ENCODE data around the gene SEC16A. TPM values are rescaled to one million over a fixed set of nuclear protein-coding genes. Genes with fewer than 3 reads are reported as not detected.
"Not testable (repeated sequence)": the region's sequence is repeated elsewhere in the genome, so short reads cannot be mapped to it uniquely, and the experiment has no call there.

The SEC16A gene
- polyA plus RNA-seq, 3 donors = 63.2 to 66.9 (median 63.5) TPM

DNA sequence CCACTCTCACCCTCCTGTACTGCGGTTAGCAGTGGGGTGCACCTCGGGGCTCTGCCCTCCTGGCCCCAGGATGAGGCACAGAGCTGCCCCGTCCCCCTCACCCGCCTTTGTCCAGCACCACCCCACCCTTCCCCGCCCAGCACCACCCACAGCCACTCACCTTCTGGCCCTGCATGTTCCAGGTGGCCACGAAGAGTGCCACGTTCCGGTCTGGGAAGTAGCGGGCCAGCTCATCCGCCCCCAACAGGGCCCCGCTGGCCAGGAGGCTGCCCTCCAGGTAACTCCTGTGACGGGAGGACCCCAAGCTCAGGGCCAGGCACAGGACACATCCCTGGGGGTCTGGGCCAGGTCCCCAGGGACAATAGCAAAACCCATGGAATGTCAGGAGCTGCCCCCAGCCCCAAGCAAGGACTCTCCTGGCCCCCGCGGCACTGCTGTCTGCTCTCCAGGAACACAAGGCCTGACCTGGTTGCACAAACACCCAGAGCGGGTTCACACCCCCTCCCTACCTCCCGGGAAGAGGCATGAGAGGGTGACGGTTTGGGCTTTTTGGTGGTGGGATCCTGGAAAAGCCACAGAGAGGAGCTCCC, 48.2 kb downstream of the SEC16A start:
- DNase-seq (ENCODE audit: extremely low read depth in 1 of 11, low read depth in 9 of 11, low spot score in 4 of 11) = no peak

DNA sequence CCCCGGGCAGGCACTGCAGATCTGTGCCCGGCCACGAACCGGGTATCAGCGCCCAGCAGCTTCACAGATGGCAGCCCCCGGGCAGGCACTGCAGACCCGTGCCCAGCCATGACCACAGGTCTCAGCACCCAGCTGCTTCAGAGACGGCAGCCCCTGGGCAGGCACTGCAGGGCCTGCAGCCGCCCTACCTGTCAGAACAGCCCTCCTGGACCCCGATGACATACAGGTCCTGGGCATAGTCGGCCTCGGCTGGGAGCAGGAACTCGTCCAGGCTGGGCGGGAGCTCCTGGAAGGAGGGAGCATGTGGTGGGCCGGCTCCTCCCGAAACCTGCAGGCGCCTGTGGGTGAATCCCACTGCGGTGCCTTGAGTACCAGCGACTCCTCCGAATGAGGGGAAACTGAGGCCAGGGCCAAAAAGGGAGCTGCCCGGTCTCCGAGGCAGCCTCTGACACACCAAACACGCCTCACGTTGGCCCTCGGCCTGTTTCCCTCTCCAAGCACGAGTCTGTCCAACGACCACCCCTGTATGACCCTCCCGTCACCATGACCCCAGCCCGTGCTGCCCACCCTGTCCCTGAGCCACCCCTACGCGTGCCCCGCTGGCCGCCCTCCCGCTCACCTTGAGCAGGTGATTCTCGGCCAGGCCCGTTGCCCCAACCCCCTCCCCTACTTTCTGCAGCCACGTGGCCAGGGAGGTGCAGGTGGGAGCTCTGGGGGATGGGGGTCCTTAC, 48.8 kb downstream of the SEC16A start:
- DNase-seq (ENCODE audit: extremely low read depth in 1 of 11, low read depth in 9 of 11, low spot score in 4 of 11) = no peak

DNA sequence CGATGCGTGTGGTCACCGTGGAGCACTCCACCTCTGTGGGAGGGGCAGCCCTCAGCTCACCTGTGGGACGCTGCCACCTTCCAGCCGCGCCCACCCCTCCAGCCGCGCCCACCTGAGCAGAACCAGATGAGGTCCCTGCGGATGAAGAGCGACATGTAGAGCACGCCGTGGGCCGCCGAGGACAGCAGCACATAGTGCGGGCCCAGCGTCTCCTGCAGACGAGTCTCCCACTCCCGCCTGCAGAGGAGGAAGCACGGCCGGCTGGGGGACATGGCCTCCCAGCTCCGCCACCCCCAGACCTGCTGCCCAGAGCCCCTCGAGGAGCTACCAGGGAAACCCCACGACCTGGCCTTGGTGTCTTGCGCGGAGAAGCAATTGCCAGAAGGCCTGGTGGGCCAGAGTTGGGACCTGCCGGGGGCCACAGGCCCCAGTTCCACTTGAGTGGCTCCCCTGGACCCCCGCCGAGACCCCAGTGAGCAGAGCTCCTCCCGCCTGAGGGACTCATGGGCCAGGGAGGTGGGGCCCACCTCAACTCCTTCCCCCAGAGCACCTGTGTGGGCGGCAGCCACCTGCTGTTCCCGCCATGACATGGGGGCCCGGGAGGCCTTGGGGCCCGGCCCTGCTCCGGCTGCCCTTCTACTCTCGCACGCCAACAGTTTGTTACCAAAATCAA, 49.7 kb downstream of the SEC16A start:
- no peak for DNase-seq (ENCODE audit: extremely low read depth in 1 of 11, low read depth in 9 of 11, low spot score in 4 of 11)

DNA sequence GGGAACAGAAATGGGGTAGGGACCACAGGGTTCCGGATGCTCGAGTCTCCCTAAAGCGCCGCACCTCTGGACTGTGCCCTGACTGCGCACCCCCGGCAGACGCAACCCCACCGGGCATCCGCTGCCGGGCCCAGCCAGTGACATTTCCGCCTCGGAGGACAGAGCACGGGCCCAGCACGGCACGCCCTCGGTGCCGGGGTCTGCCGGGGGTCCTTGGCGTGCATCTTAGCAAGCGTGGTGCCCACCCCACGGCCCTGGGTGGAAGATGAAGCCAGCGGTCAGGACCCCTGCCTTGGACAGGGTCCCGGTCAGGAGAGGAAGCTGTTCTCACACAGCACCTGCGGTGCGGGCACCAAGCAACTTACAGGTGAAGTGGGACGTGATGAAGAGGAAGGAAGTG, 50.2 kb downstream of the SEC16A start:
- DNase-seq (ENCODE audit: extremely low read depth in 1 of 11, low read depth in 9 of 11, low spot score in 4 of 11) = no peak

DNA sequence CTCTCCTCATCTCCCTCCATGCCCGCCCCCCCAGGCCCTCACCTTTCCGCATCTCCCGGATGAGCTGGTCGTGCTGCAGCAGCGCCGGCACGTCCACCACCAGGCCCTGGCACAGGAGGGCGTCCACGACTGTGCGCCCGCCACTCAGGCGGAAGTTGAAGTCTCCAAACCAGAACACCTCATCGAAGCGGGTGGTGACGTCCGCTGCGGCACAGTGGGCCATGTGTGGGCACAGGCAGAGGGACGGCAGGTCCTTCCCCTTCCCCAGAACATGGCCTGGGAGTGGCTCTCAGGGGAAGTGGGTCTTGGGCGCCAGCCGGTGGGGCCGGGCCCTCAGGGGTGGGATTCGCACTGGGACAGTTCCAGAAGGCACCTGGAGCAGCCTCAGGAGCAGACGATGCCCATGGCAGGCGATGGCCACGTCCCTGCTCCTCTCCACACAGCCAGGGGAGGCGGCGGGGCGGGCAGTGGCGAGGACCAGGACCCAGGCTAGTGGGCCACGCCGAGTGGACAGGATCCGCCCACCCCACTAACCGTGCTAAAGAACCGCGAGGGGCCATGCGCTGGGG, 51.0 kb downstream of the SEC16A start:
- no peak for DNase-seq (ENCODE audit: extremely low read depth in 1 of 11, low read depth in 9 of 11, low spot score in 4 of 11)

DNA sequence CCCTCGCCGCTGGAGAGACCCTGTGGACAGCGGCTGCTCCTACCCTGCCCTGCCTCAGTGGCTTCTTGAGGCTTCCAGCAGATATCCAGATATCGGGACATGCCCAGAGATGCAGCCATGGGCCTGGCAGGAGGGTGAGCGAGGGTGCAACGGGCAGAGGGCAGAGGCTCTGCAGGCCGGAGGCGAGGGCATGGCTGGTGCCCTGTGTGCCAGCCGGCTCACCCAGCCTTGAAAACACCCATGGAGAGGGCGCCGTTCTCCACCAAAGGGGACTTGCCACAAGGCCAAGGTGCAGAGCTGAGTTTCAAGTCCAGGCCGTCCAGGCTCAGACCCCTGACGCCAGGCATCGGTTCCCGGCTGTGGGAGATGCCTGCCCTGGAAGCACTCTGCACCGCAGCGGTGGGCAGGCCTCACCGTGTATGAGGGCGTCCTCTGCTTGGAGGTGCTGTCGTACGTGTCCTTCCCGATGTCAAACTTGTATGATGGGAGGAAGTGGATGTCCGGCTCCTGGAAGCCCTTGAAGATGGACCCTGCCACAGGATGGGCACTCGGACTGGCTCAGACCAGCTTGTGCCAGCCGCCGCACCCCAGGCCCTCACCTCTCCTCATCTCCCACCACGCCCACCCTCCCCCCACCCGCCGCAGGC, 52.1 kb downstream of the SEC16A start:
- no peak for DNase-seq (ENCODE audit: extremely low read depth in 1 of 11, low read depth in 9 of 11, low spot score in 4 of 11)

DNA sequence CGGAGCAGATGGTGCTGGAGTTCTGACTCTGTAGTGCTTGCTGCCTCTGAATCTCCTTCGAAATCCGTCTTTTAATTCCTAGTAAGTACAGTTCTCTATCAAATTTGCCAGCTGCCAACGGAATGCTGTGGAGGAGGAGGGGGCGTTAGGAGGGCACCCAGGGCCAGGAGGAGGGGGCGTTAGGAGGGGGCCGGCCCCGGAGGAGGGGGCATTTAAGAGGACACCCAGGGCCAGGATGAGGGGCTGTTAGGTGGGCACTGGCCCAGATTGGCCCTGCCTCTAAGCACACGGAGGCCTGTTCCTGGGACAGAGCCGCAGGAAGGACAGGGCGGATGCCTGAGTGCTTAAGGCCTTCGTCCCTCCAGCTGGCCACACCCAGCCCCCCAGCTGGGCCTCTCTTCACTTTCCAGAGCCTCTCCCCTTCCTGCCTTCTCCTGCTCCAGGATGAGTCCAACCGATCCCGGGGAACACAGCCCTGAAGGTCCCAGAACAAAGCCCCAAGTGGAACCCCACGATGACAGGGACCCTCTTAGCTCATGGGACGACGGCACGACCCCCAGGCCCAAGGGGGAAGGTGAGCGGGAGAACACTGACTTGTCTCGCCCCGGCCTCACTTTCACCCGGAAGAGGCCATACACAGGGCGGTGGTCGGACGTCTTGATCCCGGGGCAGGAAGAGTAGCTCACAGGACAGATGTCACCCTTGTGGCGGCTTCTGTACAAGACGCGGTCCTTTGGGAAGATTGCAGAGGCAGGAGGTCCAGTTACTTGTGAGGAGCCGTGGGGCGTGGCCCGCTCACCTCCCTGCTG, 53.0 kb downstream of the SEC16A start:
- no peak for DNase-seq (ENCODE audit: extremely low read depth in 1 of 11, low read depth in 9 of 11, low spot score in 4 of 11)

DNA sequence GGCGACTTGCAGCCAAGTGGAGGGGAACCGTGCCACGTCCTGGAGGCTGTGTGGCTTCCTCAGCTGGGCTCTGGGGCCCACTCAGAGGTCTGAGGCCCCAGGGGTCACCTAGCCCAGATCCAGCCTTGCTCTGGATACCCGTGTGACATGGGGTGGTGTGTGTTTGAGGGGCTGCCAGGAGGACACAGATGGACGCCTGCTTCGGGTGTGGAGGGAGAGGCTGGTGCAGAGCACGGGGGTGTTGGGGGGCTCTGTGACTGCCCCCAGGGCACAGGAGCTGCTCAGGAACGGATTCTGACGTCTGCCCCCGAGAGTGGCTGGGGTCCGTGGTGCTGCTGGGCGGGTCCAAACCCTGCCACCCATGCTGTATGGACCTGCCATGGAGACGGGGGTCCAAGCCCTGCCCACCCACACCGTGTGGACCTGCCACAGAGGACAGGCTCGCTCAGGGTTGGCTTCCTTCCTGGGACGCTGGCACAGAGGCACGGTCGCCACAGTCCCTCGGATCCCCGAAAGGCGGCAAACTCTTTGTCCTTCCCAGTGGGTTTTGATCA, 53.7 kb downstream of the SEC16A start:
- DNase-seq (ENCODE audit: extremely low read depth in 1 of 11, low read depth in 9 of 11, low spot score in 4 of 11) = no peak

DNA sequence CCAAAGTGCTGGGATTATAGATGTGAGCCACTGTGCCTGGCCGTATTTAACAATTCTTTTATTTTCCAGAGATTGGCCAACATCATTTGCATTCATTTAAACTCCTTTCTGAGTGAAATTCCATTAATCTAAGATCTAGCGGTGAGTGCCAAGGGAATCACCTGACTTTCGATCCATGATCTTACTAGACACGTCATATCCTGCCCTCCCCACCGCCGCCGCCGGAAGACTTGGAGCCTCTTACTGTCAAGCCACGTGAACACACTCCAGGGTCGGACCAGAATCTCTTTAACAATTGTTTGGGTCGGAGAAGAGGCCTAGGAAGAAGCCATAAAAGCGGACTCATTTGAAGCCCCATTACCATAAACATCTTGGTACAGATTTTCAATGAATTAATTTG, 56.1 kb downstream of the SEC16A start:
- DNase-seq (ENCODE audit: extremely low read depth in 1 of 11, low read depth in 9 of 11, low spot score in 4 of 11) = no peak

DNA sequence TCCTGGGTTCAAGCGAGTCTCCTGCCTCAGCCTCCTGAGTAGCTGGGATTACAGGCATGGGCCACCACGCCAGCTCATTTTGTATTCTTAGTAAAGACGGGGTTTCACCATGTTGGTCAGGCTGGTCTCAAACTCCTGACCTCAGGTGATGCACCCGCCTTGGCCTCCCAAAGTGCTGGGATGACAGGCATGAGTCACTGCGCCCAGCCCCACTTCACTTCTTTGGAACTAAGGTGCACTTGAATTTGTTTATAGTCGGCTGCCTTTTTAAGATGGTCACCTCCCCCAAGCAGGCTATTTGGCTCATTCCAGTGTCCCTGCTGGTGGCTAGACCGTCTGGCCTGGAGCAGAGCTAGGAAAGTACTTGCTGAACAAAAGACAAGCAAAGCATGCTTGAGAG, 57.5 kb downstream of the SEC16A start:
- DNase-seq (ENCODE audit: extremely low read depth in 1 of 11, low read depth in 9 of 11, low spot score in 4 of 11) = not testable (repeated sequence)

DNA sequence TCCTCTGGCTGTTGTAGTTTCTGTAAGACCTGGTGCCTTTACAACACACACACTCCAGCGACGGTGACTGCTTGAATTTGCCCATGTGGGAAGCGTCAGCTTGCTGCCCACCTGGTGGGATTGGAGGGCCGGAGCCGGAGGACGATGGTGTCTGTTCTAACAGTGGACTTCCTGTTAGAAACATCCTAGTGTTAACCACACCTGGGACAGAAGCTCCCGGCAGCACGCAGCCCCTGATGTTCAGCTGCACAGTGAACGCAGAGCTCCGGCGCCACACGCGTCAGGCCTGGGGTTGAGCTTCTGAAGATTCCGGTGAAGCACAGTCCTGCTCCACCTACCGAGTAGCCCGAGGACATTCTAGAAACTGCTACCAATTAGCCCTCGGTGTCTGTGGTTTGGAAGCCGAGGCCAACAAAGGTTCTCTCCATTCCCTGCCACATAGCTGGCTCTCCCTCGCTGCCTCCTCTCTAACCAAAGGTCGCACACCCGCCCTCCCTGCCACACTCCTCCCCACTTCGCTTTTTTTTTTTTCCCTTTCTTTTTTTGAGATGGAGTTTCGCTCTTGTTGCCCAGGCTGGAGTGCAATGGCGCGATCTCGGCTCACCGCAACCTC, 58.0 kb downstream of the SEC16A start:
- no peak for DNase-seq (ENCODE audit: extremely low read depth in 1 of 11, low read depth in 9 of 11, low spot score in 4 of 11)

DNA sequence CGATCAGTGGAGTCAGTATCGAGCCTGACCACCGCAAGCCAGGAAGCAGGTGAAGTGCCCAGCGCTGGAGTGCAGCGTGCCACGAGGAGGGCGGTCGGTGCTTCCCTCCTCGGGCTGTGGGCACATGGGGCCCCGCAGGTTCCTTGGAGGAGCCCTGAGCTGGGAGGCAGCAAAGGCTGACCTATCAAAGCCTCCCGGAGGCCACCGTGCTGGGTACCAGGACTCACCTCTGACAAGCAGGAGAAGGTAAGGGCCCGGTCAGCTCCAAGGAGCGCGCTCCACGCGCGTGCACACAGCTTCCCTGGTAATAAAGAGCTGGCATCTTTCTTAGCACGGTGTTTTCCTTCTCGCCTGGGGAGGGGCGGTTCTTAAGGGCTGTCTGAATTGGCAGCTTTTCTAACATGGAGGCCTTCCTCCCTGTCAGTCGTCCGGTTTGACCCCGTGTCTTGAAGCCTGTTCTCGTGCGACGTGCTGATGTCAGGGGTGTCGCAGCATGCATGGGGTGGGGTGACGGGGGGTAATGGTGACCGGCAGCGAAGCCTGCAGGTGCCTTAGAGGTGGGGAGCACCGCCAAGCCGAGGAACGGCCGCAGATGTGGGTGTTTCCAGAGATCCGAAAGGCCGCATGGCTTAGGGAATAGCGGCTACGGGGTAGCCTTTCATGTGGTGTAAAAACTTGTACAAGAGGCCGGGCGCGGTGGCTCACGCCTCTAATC, 59.3 kb downstream of the SEC16A start:
- DNase-seq (ENCODE audit: extremely low read depth in 1 of 11, low read depth in 9 of 11, low spot score in 4 of 11) = no peak

DNA sequence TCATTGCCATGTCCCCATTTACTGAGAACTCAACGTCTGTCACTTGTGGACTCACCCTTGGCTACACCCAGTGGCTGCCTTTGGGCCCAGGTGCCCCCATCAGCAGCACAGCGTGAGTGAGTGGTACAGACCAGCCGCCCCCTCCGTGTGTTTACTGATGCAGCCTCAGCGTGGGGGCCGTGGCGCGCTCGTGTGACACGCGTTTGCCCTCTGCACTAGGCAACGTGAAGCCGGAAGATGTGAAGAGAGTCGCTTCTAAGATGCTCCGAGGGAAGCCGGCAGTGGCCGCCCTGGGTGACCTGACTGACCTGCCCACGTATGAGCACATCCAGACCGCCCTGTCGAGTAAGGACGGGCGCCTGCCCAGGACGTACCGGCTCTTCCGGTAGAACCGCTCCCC, 60.0 kb downstream of the SEC16A start:
- DNase-seq (ENCODE audit: extremely low read depth in 1 of 11, low read depth in 9 of 11, low spot score in 4 of 11) = no peak

DNA sequence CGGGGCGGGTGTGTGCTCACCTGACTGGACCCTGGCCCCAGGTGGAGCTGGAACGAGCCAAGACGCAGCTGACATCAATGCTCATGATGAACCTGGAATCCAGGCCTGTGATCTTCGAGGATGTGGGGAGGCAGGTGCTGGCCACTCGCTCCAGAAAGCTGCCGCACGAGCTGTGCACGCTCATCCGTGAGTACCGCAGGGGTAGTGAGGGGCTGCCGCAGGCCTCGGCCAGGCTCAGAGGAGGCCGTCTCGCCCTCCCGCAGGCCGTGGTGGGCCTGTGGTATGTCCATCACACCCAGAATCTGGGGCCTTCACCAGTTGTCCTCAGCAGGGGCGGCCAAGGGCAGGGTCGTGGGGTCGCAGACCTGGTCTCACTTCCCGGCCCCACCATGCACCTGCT, 61.0 kb downstream of the SEC16A start:
- DNase-seq (ENCODE audit: extremely low read depth in 1 of 11, low read depth in 9 of 11, low spot score in 4 of 11) = no peak

DNA sequence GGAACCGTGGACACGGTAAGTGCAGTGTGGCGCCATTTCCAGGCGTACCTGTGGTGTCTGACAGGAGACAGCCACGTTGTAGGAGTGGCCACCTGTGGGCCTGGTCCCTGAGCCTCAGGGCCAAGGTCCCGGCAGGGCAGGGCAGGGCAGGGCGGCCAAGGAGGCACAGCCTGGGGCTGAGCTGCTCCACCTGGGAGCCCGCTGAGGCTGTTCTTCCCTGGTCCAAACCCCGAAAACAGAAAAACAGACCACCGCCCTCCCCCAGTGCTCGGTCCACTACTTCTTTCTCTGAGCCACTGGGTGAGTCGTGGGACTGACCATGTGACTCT, 63.8 kb downstream of the SEC16A start:
- DNase-seq (ENCODE audit: extremely low read depth in 1 of 11, low read depth in 9 of 11, low spot score in 4 of 11) = no peak

DNA sequence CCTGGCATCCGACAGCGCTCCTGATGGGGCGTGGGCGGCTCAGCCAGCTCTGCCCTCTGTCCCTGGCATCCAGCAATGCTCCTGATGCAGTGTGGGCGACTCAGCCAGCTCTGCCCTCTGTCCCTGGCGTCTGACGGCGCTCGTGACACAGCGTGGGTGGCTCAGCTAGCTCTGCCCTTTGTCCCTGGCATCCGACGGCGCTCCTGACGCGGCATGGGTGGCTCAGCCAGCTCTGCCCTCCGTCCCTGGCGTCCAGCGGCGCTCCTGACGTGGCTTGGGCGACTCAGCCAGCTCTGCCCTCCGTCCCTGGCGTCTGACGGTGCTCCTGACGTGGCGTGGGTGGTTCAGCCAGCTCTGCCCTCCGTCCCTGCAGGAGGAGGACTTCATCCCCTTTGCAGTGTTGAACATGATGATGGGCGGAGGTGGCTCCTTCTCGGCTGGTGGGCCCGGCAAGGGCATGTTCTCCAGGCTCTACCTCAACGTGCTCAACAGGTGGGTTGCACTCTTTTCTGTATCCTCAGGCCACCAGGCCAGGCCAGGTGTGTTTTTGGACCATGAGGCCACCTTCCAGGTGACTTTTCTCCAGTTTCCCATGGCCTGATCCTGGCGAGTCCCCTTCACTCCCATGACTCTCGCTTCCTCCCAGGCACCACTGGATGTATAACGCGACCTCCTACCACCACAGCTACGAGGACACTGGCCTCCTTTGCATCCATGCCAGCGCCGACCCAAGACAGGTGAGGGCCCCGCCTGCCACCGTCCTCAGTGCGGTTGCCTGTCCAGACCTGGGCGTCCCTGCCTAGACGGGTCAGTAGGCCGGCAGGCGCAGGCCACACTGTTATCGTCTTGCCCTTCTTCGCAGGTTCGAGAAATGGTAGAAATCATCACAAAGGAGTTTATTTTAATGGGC, 64.4 kb downstream of the SEC16A start:
- DNase-seq (ENCODE audit: extremely low read depth in 1 of 11, low read depth in 9 of 11, low spot score in 4 of 11) = no peak

DNA sequence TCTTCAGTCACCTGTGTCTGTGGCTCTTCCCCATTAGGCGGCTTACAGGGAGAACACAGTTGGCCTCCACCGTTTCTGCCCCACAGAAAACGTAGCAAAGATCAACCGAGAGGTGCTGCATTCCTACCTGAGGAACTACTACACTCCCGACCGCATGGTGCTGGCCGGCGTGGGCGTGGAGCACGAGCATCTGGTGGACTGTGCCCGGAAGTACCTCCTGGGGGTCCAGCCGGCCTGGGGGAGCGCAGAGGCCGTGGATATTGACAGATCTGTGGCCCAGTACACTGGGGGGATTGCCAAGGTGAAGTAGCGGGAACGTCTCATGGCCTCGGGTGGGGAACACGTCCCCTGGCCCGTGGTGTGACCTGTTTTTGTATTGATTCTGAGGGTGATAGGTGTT, 65.9 kb downstream of the SEC16A start:
- no peak for DNase-seq (ENCODE audit: extremely low read depth in 1 of 11, low read depth in 9 of 11, low spot score in 4 of 11)
